IMR-90 (cell line): ENCODE results near the gene HTT. TPM values are rescaled to one million over a fixed set of nuclear protein-coding genes. Genes with fewer than 3 reads are reported as not detected.

Experiments
- ATAC-seq: fragments of 200-7000 bp; cut with Tn5 transposase; 2 replicates; pipeline ENCODE4 v1.9.1; 2020; ENCODE audit warnings: low read depth, mild to moderate bottlenecking, moderate library complexity
- BruUV-seq: library from RNA; stranded (reverse); fragments of 400-500 nt; replicated peaks from 2 replicates; lab custom pipeline; 2021; lab: Mats Ljungman, UMichigan
- CTCF ChIA-PET: fragments of 300-600 bp; formaldehyde crosslinking; extraction: SDS; loops from one replicate; lab custom pipeline; 2021; ENCODE audit warnings: antibody characterized with exemption; lab: Yijun Ruan, JAX
- POLR2A ChIA-PET: fragments of 300-600 bp; sonication (Branson Sonifier 250); formaldehyde crosslinking; loops from one replicate; lab custom pipeline; 2022; ENCODE audit warnings: antibody characterized with exemption; ENCODE audit not compliant: unreplicated experiment; lab: Charles Lee
- DNase-seq: peaks from one replicate; pipeline ENCODE4 v3.0.0; 2013
- H2AFZ ChIP-seq: replicated peaks from 2 replicates; pipeline ENCODE3; 2013; ENCODE audit warnings: low read length, mild to moderate bottlenecking; ENCODE audit not compliant: poor library complexity
- H2AK5ac ChIP-seq: 2 replicates; pipeline ENCODE4 v1.6.1; 2013; ENCODE audit warnings: low read depth, low read length, inconsistent platforms
- H2AK9ac ChIP-seq: replicated peaks from 2 replicates; pipeline ENCODE3; 2013; ENCODE audit warnings: mild to moderate bottlenecking, low read depth, low read length, moderate library complexity; ENCODE audit not compliant: poor library complexity
- H2BK120ac ChIP-seq: 2 replicates; pipeline ENCODE4 v1.6.1; 2013; ENCODE audit warnings: low read depth, low read length, inconsistent platforms
- H2BK15ac ChIP-seq: 3 replicates; pipeline ENCODE4 v1.6.1; 2013; ENCODE audit warnings: low read depth, low read length, inconsistent platforms
- H2BK20ac ChIP-seq: 2 replicates; pipeline ENCODE4 v1.6.1; 2013; ENCODE audit warnings: low read depth, mild to moderate bottlenecking, inconsistent platforms, low read length, moderate library complexity
- H2BK5ac ChIP-seq: 2 replicates; pipeline ENCODE4 v1.6.1; 2013; ENCODE audit warnings: mild to moderate bottlenecking, low read depth, low read length, inconsistent platforms; ENCODE audit not compliant: poor library complexity, severe bottlenecking
- H3K14ac ChIP-seq: replicated peaks from 2 replicates; pipeline ENCODE4 v1.6.1; 2013; ENCODE audit warnings: low read depth, low read length, inconsistent platforms
- H3K18ac ChIP-seq: 2 replicates; pipeline ENCODE4 v1.6.1; 2013; ENCODE audit warnings: low read depth, low read length, control low read depth
- H3K23ac ChIP-seq: 2 replicates; pipeline ENCODE4 v1.6.1; 2013; ENCODE audit warnings: low read depth, low read length, inconsistent platforms
- H3K27ac ChIP-seq: 2 replicates; pipeline ENCODE4 v1.5.1; 2013; ENCODE audit warnings: mild to moderate bottlenecking, control low read depth, low read length; ENCODE audit not compliant: insufficient read depth
- H3K27me3 ChIP-seq: 2 replicates; pipeline ENCODE4 v1.6.1; 2013; ENCODE audit warnings: low read length; ENCODE audit not compliant: control insufficient read depth, insufficient read depth
- H3K36me3 ChIP-seq: 2 replicates; pipeline ENCODE4 v1.6.1; 2013; ENCODE audit warnings: low read length, mixed read lengths; ENCODE audit not compliant: control insufficient read depth, insufficient read depth
- H3K4ac ChIP-seq: 2 replicates; pipeline ENCODE4 v1.6.1; 2013; ENCODE audit warnings: low read depth, low read length, inconsistent platforms
- H3K4me1 ChIP-seq: 2 replicates; pipeline ENCODE4 v1.6.1; 2013; ENCODE audit warnings: low read length, mixed read lengths; ENCODE audit not compliant: control insufficient read depth, insufficient read depth
- H3K4me2 ChIP-seq: 2 replicates; pipeline ENCODE4 v1.6.1; 2013; ENCODE audit warnings: low read depth, mild to moderate bottlenecking, control low read depth, low read length, moderate library complexity
- H3K4me3 ChIP-seq: 2 replicates; pipeline ENCODE4 v1.5.1; 2013; ENCODE audit warnings: low read depth, mild to moderate bottlenecking, control low read depth, low read length, moderate library complexity; ENCODE audit not compliant: insufficient read depth
- H3K56ac ChIP-seq: 2 replicates; pipeline ENCODE4 v1.6.1; 2013; ENCODE audit warnings: low read length, inconsistent platforms; ENCODE audit not compliant: insufficient read depth; ENCODE audit errors: extremely low read depth
- H3K79me1 ChIP-seq, 2 experiments: 2 replicates each; pipeline ENCODE4 v1.6.1; 2013; ENCODE audit warnings: low read length in 2 of 2, inconsistent platforms in 1 of 2, low read depth in 1 of 2
- H3K9ac ChIP-seq: 2 replicates; pipeline ENCODE4 v1.6.1; 2013; ENCODE audit warnings: low read depth, low read length, control low read depth
- H3K9me1 ChIP-seq: 2 replicates; pipeline ENCODE4 v1.6.1; 2013; ENCODE audit warnings: low read length, inconsistent platforms; ENCODE audit not compliant: insufficient read depth
- H3K9me3 ChIP-seq: 2 replicates; pipeline ENCODE4 v1.6.1; 2013; ENCODE audit warnings: low read length; ENCODE audit not compliant: control insufficient read depth, insufficient read depth
- H4K20me1 ChIP-seq: 2 replicates; pipeline ENCODE4 v1.6.1; 2013; ENCODE audit warnings: low read length, inconsistent platforms; ENCODE audit not compliant: insufficient read depth
- H4K5ac ChIP-seq: 2 replicates; pipeline ENCODE4 v1.6.1; 2013; ENCODE audit warnings: mild to moderate bottlenecking, low read depth, low read length, control low read depth
- H4K8ac ChIP-seq, 2 experiments: 2 replicates each; pipeline ENCODE4 v1.6.1; 2013; ENCODE audit warnings: low read depth in 2 of 2, low read length in 2 of 2, control low read depth in 1 of 2, inconsistent platforms in 1 of 2
- H4K91ac ChIP-seq: 2 replicates; pipeline ENCODE4 v1.6.1; 2013; ENCODE audit warnings: low read depth, low read length, inconsistent platforms; ENCODE audit not compliant: insufficient read depth
- BHLHE40 ChIP-seq: fragments of 150-350 bp; IDR thresholded peaks from 2 replicates; pipeline ENCODE4 v1.6.1; 2016; ENCODE audit warnings: mild to moderate bottlenecking, low read depth, low read length
- ELK1 ChIP-seq: fragments of 150-350 bp; IDR thresholded peaks from 2 replicates; pipeline ENCODE4 v1.6.1; 2016; ENCODE audit warnings: low read depth, mild to moderate bottlenecking, low read length, moderate library complexity, borderline replicate concordance
- MAFK ChIP-seq: IDR thresholded peaks from 2 replicates; pipeline ENCODE4 v1.6.1; 2012; ENCODE audit warnings: low read depth, low read length, improper control_type of control experiment
- MXI1 ChIP-seq: IDR thresholded peaks from 2 replicates; pipeline ENCODE4 v1.6.1; 2012; ENCODE audit warnings: low read depth, mild to moderate bottlenecking, low read length, moderate library complexity, borderline replicate concordance
- NFE2L2 ChIP-seq: fragments of 150-350 bp; IDR thresholded peaks from 2 replicates; pipeline ENCODE4 v1.6.1; 2016; ENCODE audit warnings: low read depth, mild to moderate bottlenecking, low read length
- RAD21 ChIP-seq: IDR thresholded peaks from 2 replicates; pipeline ENCODE4 v1.6.1; 2012; ENCODE audit warnings: low read length, improper control_type of control experiment
- SMC3 ChIP-seq: fragments of 150-350 bp; IDR thresholded peaks from 2 replicates; pipeline ENCODE4 v1.6.1; 2016; ENCODE audit warnings: low read depth, mild to moderate bottlenecking, antibody characterized with exemption, low read length, moderate library complexity
- USF2 ChIP-seq: fragments of 150-350 bp; IDR thresholded peaks from 2 replicates; pipeline ENCODE4 v1.6.1; 2017; ENCODE audit warnings: mild to moderate bottlenecking, antibody characterized with exemption, low read length, low read depth
- WGBS, 2 experiments: methylation state at CpG; one replicate each; pipeline versions ENCODE4 v1.1.5 to v1.1.7; 2013; ENCODE audit warnings: missing lambda C conversion rate in 2 of 2; ENCODE audit not compliant: insufficient read length in 1 of 2; ENCODE audit errors: extremely low coverage in 2 of 2; 5-methylcytosine and 5-hydroxymethylcytosine counted together
- dilution Hi-C: fragments of 300-500 bp; cut with HindIII; formaldehyde crosslinking; loops from one replicate; pipeline ENCODE4 v1.14.3; 2018; ENCODE audit warnings: low sequenced_read_pairs; ENCODE audit not compliant: unreplicated experiment
- in situ Hi-C: fragments of 300-500 bp; cut with MboI; formaldehyde crosslinking; loops from 3 replicates; pipeline ENCODE4 v1.14.3; 2019; ENCODE audit warnings: low sequenced_read_pairs, inconsistent platforms, mixed read lengths
- intact Hi-C: fragments of 100-400 bp; cut with micrococcal nuclease; formaldehyde crosslinking; loops from 2 replicates; pipeline ENCODE4 v1.10.0; 2022
- polyA plus RNA-seq, 3 experiments: library from polyadenylated mRNA; depleted of rRNA; stranded (reverse); fragments of >200 nt; gene quantifications; 2 replicates each; pipeline ENCODE4 v1.2.3, GENCODE V29; 2012; ENCODE audit warnings: low replicate concordance in 1 of 3
- total RNA-seq: library from RNA; depleted of rRNA; stranded (reverse); fragments of >200 nt; gene quantifications from 2 replicates; pipeline ENCODE4 v1.2.3, GENCODE V29; 2012

HTT gene
- total and polyA plus RNA-seq, 2 of the 4 experiments (the other 2 are of a cell fraction): 11.6 to 14.3 TPM

DNA sequence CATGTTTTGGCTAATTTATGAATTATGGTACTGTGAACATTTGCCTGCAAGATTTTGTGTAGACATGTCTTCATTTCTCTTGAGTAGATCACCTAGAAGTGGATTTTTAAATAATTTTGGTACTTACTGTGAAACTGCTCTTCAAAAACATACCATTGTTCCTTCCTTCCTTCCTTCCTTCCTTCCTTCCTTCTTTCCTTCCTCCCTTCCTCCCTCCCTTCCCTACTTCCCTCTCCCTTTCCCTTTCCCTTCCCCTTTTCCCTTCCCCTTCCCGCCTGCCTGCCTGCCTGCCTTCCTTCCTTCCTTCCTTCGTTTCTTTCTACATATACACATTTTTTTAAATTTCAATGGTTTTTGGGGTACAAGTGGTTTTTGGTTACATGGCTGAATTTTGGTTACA, 63.4 kb downstream of the HTT start:
- Histone ChIP-seq H3K23ac (no peak overlapping the region), H3K79me1 (peaks cover 0 to 4% of the 10 kb centered on the region in 2 experiments; a peak in 1 of 4 replicates), H4K8ac (no peak overlapping the region), H2BK5ac (no peak overlapping the region), H3K56ac (no peak overlapping the region), H3K9ac (no peak overlapping the region), H4K5ac (no peak overlapping the region), H3K9me3 (no peaks in the 10 kb centered on the region), H2BK20ac (no peak overlapping the region), H3K9me1 (no peaks in the 10 kb centered on the region), H2AFZ (no peak overlapping the region), H4K91ac (no peak overlapping the region), H3K27me3 (no peaks in the 10 kb centered on the region), H3K36me3 (peaks cover 24% of the 10 kb centered on the region), H2BK120ac (no peak overlapping the region), H3K14ac (no peak overlapping the region), H2BK15ac (no peak overlapping the region), H3K4me2 (no peak overlapping the region), H2AK5ac (no peak overlapping the region), H2AK9ac (no peak overlapping the region), H3K4me1 (no peaks in the 10 kb centered on the region), H3K4ac (no peak overlapping the region), H4K20me1 (no peaks in the 10 kb centered on the region), H3K27ac (no peak overlapping the region), H3K18ac (no peak overlapping the region), H3K4me3 (no peak overlapping the region)
- DNase-seq: no peak
- dilution Hi-C loops (no loop called here), intact Hi-C loops (no loop called here), in situ Hi-C loops (no loop called here)
- POLR2A ChIA-PET: no interaction called here
- ATAC-seq: no peak
- whole genome bisulfite sequencing, 2 experiments: 100% methylated on average over 2 of the region's 2 CpGs; no CpG with 5 or more reads in 1 of the 2 experiments
- BruUV-seq: no TSS peak
- CTCF ChIA-PET: no interaction called here
- TF ChIP-seq MAFK (no peak), SMC3 (no peak), MXI1 (no peak), BHLHE40 (no peak), USF2 (no peak), NFE2L2 (no peak), RAD21 (no peak), ELK1 (no peak)
